A549 (cell line): ENCODE results near the gene USH1G. TPM values are rescaled to one million over a fixed set of nuclear protein-coding genes. Genes with fewer than 3 reads are reported as not detected.
"Not testable (repeated sequence)": the region's sequence is repeated elsewhere in the genome, so short reads cannot be mapped to it uniquely, and the experiment has no call there.

Experiments used
- ATAC-seq, 2 experiments: fragments of 200-7000 bp in 1 of 2; fragments of >200 bp in 1 of 2; cut with Nextera tagmentation in 1 of 2; cut with Tn5 transposase in 1 of 2; 3 replicates each; pipeline versions ENCODE4 v1.8.0 to v1.9.1; 2018 to 2020; ENCODE audit warnings: mild to moderate bottlenecking in 1 of 2, moderate library complexity in 1 of 2
- CTCF ChIA-PET: fragments of 300-600 bp; sonication (Branson Sonifier 250); formaldehyde crosslinking; extraction: SDS; loops from one replicate; lab custom pipeline; 2021; ENCODE audit warnings: antibody characterized with exemption, inconsistent platforms; lab: Yijun Ruan, JAX
- POLR2A ChIA-PET: fragments of 350-600 bp; formaldehyde crosslinking; extraction: SDS; loops from one replicate; lab custom pipeline; 2021; ENCODE audit warnings: antibody characterized with exemption, inconsistent platforms; lab: Yijun Ruan, JAX
- DNase-seq, 2 experiments: peaks; one replicate each; pipeline versions ENCODE4 v3.0.0 to v3.0.0-alpha.2; 2011 to 2016; ENCODE audit warnings: low read depth in 1 of 2, low spot score in 1 of 2
- FAIRE-seq: peaks from 2 replicates; lab custom pipeline; 2011; peaks lifted over from hg19 to GRCh38; lab: Jason Lieb, UNC
- H3K27ac ChIP-seq, 2 experiments: fragments of >200 bp; sonication (Bioruptor Twin); formaldehyde crosslinking; 3 replicates each; pipeline ENCODE4 v1.5.1; 2016 to 2017
- H3K4me1 ChIP-seq: fragments of >200 bp; sonication (Bioruptor Twin); formaldehyde crosslinking; 3 replicates; pipeline ENCODE4 v1.6.1; 2016
- H3K4me2 ChIP-seq: fragments of >200 bp; sonication (Bioruptor Twin); formaldehyde crosslinking; 3 replicates; pipeline ENCODE4 v1.6.1; 2016
- H3K4me3 ChIP-seq: fragments of >200 bp; sonication (Bioruptor Twin); formaldehyde crosslinking; 3 replicates; pipeline ENCODE4 v1.5.1; 2016
- H3K9me3 ChIP-seq: fragments of >200 bp; sonication (Bioruptor Twin); formaldehyde crosslinking; 3 replicates; pipeline ENCODE4 v1.6.1; 2016
- ATOH8 ChIP-seq: fragments of 250-450 bp; sonication (Bioruptor Pico); IDR thresholded peaks from 2 replicates; pipeline ENCODE4 v1.5.0; 2020; ENCODE audit warnings: low read depth, mild to moderate bottlenecking, moderate library complexity
- BCL3 ChIP-seq: fragments of >200 bp; sonication (Bioruptor Twin); formaldehyde crosslinking; IDR thresholded peaks from 3 replicates; pipeline ENCODE4 v1.6.1; 2016
- CTCF ChIP-seq: fragments of >200 bp; sonication (Bioruptor Twin); formaldehyde crosslinking; IDR thresholded peaks from 3 replicates; pipeline ENCODE4 v1.5.1; 2016
- EP300 ChIP-seq, 2 experiments: fragments of >200 bp; sonication (Bioruptor Twin); formaldehyde crosslinking; IDR thresholded peaks; 2 replicates in 1 of 2; 3 replicates in 1 of 2; pipeline ENCODE4 v1.6.1; 2016 to 2017
- FOXS1 ChIP-seq: fragments of 250-450 bp; sonication (Bioruptor Pico); IDR thresholded peaks from 2 replicates; pipeline ENCODE4 v1.5.0; 2020; ENCODE audit warnings: mild to moderate bottlenecking, moderate library complexity
- HDAC2 ChIP-seq: fragments of 200-600 bp; sonication (generic); IDR thresholded peaks from 2 replicates; pipeline ENCODE4 v1.6.1; 2016
- KDM5A ChIP-seq: fragments of 200-600 bp; sonication (generic); IDR thresholded peaks from 2 replicates; pipeline ENCODE4 v1.6.1; 2016; ENCODE audit warnings: antibody characterized with exemption, mild to moderate bottlenecking
- MAZ ChIP-seq: fragments of 150-350 bp; IDR thresholded peaks from 2 replicates; pipeline ENCODE4 v1.6.1; 2014; ENCODE audit warnings: antibody characterized with exemption, low read depth, low read length, borderline replicate concordance
- NPAS2 ChIP-seq: fragments of 250-450 bp; sonication (Bioruptor Pico); IDR thresholded peaks from 2 replicates; pipeline ENCODE4 v1.8.0; 2022; ENCODE audit warnings: mild to moderate bottlenecking, moderate library complexity, borderline replicate concordance
- POLR2AphosphoS2 ChIP-seq: conservative IDR thresholded peaks from 2 replicates; pipeline ENCODE4 v1.6.1; 2012; ENCODE audit warnings: low read length, improper control_type of control experiment, inconsistent platforms
- RFX5 ChIP-seq: fragments of 450-650 bp; IDR thresholded peaks from 2 replicates; pipeline ENCODE4 v1.7.1; 2014; ENCODE audit warnings: antibody characterized with exemption, mild to moderate bottlenecking, moderate library complexity
- RNF2 ChIP-seq: fragments of 200-600 bp; sonication (generic); IDR thresholded peaks from 2 replicates; pipeline ENCODE4 v1.6.1; 2016; ENCODE audit warnings: low read depth, mild to moderate bottlenecking, antibody characterized with exemption, moderate library complexity, borderline replicate concordance
- TP53 ChIP-seq: fragments of 250-450 bp; sonication (Bioruptor Pico); IDR thresholded peaks from 2 replicates; pipeline ENCODE4 v1.5.0; 2021; ENCODE audit warnings: mild to moderate bottlenecking, moderate library complexity
- ZFP36 ChIP-seq: fragments of 450-650 bp; IDR thresholded peaks from 2 replicates; pipeline ENCODE4 v1.6.1; 2014; ENCODE audit warnings: borderline replicate concordance; ENCODE audit not compliant: partially characterized antibody
- ZSCAN20 ChIP-seq: fragments of 250-450 bp; sonication (Bioruptor Pico); IDR thresholded peaks from 2 replicates; pipeline ENCODE4 v1.8.0; 2022; ENCODE audit warnings: mild to moderate bottlenecking, moderate library complexity
- WGBS: methylation state at CpG from one replicate; pipeline ENCODE4 v1.1.6; 2017; ENCODE audit errors: missing lambda C conversion rate; 5-methylcytosine and 5-hydroxymethylcytosine counted together
- polyA plus RNA-seq, 4 experiments: library from polyadenylated mRNA; depleted of rRNA in 3 of 4; stranded (reverse); fragments of >200 nt; fragmentation: RNase III in 1 of 4; extraction: RNeasy Plus Mini Kit Qiagen cat#74134 plus additional on column Dnase treatment in 1 of 4; gene quantifications; 2 replicates in 3 of 4; 3 replicates in 1 of 4; pipeline ENCODE4 v1.2.3, GENCODE V29; 2011 to 2017

The USH1G gene
- polyA plus RNA-seq, 2 of the 4 experiments (the other 2 are of a cell fraction): 0.09 to 0.12 TPM

- H3K4me2 ChIP-seq: no peak overlapping the region; the same call in 2 of the 3 replicates
- no peak overlapping the region for H3K27ac ChIP-seq
- CTCF ChIA-PET: interaction anchor here (0.6 to 42.4 kb wide), 9 partner anchors 18 to 331 kb away, joined by 3 to 1302 read pairs (median 4); partner anchors contain the start of genes GRIN2C, NAT9 and OTOP2
- no peak overlapping the region for H3K4me3 ChIP-seq
- no peaks in the 10 kb centered on the region for H3K9me3 ChIP-seq
- POLR2A ChIA-PET: interaction anchor here (1.2 kb wide), 1 partner anchor 8 kb away, joined by 3 read pairs; no protein-coding TSS in a partner anchor
- ATAC-seq (no peak), DNase-seq (no peak)
- 79% methylated on average over 3 of the region's 3 CpGs for WGBS
- peaks cover 22% of the 10 kb centered on the region for H3K4me1 ChIP-seq
- TF ChIP-seq NPAS2 (CRISPR knock-in tag): no peak
- TF ChIP-seq BCL3: no peak
- TF ChIP-seq MAZ: no peak
- no peak for TF ChIP-seq ZSCAN20 (CRISPR knock-in tag)
- TF ChIP-seq, all 56 proteins: peak for 0
- FAIRE-seq: no peak
Observed at GRCh38 chr17:74870512-74870911, 52.5 kb downstream of the USH1G start.

- not testable (repeated sequence) for DNase-seq, FAIRE-seq, H3K27ac ChIP-seq, H3K4me2 ChIP-seq, H3K4me3 ChIP-seq, H3K9me3 ChIP-seq, ATAC-seq
- CTCF ChIA-PET: interaction anchor here (0.6 to 42.4 kb wide), 6 partner anchors 18 to 304 kb away, joined by 3 to 1302 read pairs (median 4); partner anchors contain the start of genes GRIN2C and NAT9
- H3K4me1 ChIP-seq: peaks cover 22% of the 10 kb centered on the region
- POLR2A ChIA-PET: interaction anchor here (1.2 kb wide), 1 partner anchor 8 kb away, joined by 3 read pairs; no protein-coding TSS in a partner anchor
- WGBS: 84% methylated on average over 9 of the region's 9 CpGs
Observed at GRCh38 chr17:74870028-74870427, 53.0 kb downstream of the USH1G start.

DNA sequence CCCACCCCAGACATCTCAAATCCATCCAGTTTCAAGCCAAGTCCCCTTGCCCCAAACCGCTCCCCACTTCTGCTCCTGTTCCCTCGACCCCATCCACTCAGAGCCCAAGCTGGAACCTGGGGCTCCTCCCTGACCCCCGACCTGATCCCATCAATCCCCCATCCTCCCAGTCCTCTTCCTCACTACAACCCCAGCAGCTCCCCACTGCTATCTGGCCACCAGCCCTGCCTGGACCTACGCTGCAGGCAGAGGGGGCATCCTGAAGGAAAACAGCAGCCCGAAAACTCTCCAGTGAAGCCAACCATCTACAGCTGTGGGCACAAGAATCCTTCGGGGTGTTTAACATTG, 54.2 kb downstream of the USH1G start:
- TF ChIP-seq RNF2: no peak
- TF ChIP-seq KDM5A: no peak
- TF ChIP-seq POLR2AphosphoS2: no peak
- TF ChIP-seq TP53 (CRISPR knock-in tag): no peak
- TF ChIP-seq FOXS1 (CRISPR knock-in tag): no peak
- TF ChIP-seq ATOH8 (CRISPR knock-in tag): no peak
- no peak for TF ChIP-seq RFX5
- TF ChIP-seq CTCF: no peak
- TF ChIP-seq HDAC2: no peak
- no peak for TF ChIP-seq EP300 (IDR thresholded peaks at IDR 0.05)
- no peak for TF ChIP-seq ZFP36
- DNase-seq: no peak
- peaks cover 16% of the 10 kb centered on the region for H3K4me1 ChIP-seq
- ChIA-PET POLR2A (interaction anchor here (1.2 kb wide), 1 partner anchor 26 kb away, joined by 3 read pairs; no protein-coding TSS in a partner anchor), CTCF (interaction anchor here (0.7 to 42.4 kb wide), 3 partner anchors 17 to 80 kb away, joined by 3 to 1302 read pairs (median 851); partner anchors contain the start of genes GRIN2C and NAT9)
- H3K27ac ChIP-seq: no peak overlapping the region
- H3K4me2 ChIP-seq: no peak overlapping the region
- 83% methylated on average over 6 of the region's 6 CpGs for WGBS
- 0 out of 3 replicates have a peak, but pooled peaks cover under 1% of the 10 kb centered on the region for H3K9me3 ChIP-seq
- no peak for ATAC-seq
- H3K4me3 ChIP-seq: no peak overlapping the region
- no peak for FAIRE-seq
